Measurements from ENCODE around the gene PCYT2.
A peak's percentile ranks its signal among the peaks of the same experiment; 100 is the strongest.

The PCYT2 gene

GRCh38 chr17:81902023-81902652 lies 9.1 kb downstream of the PCYT2 start, which contains the start of gene NPB:
NPB (plus strand) TSS chr17:81902238; CDS start chr17:81902278, 40 bp downstream.
- in situ Hi-C loops (cut with HindIII; ENCODE audit: low sequenced_read_pairs), result no loop called here
- TF ChIP-seq CTCF (IDR thresholded peaks at IDR 0.05; ENCODE audit: low read depth, low read length), result no peak
- H3K4me3 ChIP-seq (ENCODE audit: low read depth, low read length), result peak within 1 kb of the TSS; percentile 3
- no peak for DNase-seq (ENCODE audit: low read depth, low spot score)

GRCh38 chr17:81901167-81902022 lies 9.8 kb downstream of the PCYT2 start:
- TF ChIP-seq CTCF (IDR thresholded peaks at IDR 0.05; ENCODE audit: low read depth, low read length), result no peak
- in situ Hi-C loops (cut with HindIII; ENCODE audit: low sequenced_read_pairs), result no loop called here
- DNase-seq (ENCODE audit: low read depth, low spot score), result no peak
- H3K4me3 ChIP-seq (ENCODE audit: low read depth, low read length), result no peak overlapping the region

- in situ Hi-C loops (cut with HindIII; ENCODE audit: low sequenced_read_pairs), result no loop called here
- H3K4me3 ChIP-seq (ENCODE audit: low read depth, low read length), result no peak overlapping the region
- no peak for TF ChIP-seq CTCF (IDR thresholded peaks at IDR 0.05; ENCODE audit: low read depth, low read length)
- DNase-seq (ENCODE audit: low read depth, low spot score), result no peak
These were observed 10.9 kb downstream of the PCYT2 start for GRCh38 chr17:81900181-81900820.

GRCh38 chr17:81899514-81900166 lies 11.6 kb downstream of the PCYT2 start:
- no peak for DNase-seq (ENCODE audit: low read depth, low spot score)
- no peak overlapping the region for H3K4me3 ChIP-seq (ENCODE audit: low read depth, low read length)
- in situ Hi-C loops (cut with HindIII; ENCODE audit: low sequenced_read_pairs), result no loop called here
- no peak for TF ChIP-seq CTCF (IDR thresholded peaks at IDR 0.05; ENCODE audit: low read depth, low read length)

GRCh38 chr17:81898885-81899284 lies 12.3 kb downstream of the PCYT2 start:
- DNase-seq (ENCODE audit: low read depth, low spot score), result no peak
- H3K4me3 ChIP-seq (ENCODE audit: low read depth, low read length), result no peak overlapping the region
- no peak for TF ChIP-seq CTCF (IDR thresholded peaks at IDR 0.05; ENCODE audit: low read depth, low read length)
- in situ Hi-C loops (cut with HindIII; ENCODE audit: low sequenced_read_pairs), result no loop called here

Data from astrocyte of the spinal cord (primary cell).